DOHH2 (cell line): Measurements from ENCODE around the gene IFRD2.

Experiments
- EZH2phosphoT487 ChIP-seq: fragments of 200-600 bp; sonication (generic); IDR thresholded peaks from 2 replicates; pipeline ENCODE4 v1.6.1; 2017; ENCODE audit warnings: borderline replicate concordance, mild to moderate bottlenecking, antibody characterized with exemption, low read length, moderate library complexity, mixed read lengths
- TF ChIP-seq, protein P1 (sequence below): fragments of 200-600 bp; sonication (generic); IDR thresholded peaks from one replicate; pipeline ENCODE4 v1.5.1; 2014; ENCODE audit warnings: antibody characterized with exemption, mild to moderate bottlenecking, low read depth, low read length; ENCODE audit not compliant: poor library complexity, severe bottlenecking

DNA sequence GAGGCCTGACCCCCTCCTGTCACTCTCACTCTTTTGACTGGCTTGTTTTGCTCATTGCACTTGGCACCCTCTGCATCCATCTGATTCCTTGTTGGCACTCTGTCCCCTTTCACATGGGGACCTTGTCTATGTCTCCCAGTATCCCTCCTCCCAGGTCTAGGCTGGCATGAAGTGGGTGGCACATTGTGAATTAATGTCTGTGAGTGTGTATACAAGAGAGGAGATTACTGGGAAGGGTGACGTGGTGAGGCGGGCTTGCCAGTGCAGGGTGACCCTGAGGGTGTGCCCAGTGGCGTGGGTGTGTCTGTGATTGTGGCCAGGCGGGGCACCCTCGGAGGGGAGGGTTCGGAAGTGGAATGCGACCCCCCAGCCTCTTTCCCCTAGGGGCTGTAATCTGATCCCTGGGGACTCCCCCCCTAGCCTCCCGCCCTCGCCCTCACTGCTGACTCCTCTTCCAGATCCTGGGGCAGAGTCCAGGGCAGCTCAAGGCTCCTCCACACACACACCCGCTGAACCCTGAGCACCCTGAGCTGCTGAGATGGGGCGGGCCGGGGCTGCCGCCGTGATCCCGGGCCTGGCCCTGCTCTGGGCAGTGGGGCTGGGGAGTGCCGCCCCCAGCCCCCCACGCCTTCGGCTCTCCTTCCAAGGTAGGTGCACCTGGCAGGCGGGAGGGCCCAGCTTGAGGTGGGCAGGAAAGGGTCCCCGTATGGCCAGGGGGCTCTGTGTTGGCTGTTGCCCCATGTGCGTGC, 23.4 kb downstream of the IFRD2 start, which contains the start of gene SEMA3B:
- TF ChIP-seq, protein P1, sequence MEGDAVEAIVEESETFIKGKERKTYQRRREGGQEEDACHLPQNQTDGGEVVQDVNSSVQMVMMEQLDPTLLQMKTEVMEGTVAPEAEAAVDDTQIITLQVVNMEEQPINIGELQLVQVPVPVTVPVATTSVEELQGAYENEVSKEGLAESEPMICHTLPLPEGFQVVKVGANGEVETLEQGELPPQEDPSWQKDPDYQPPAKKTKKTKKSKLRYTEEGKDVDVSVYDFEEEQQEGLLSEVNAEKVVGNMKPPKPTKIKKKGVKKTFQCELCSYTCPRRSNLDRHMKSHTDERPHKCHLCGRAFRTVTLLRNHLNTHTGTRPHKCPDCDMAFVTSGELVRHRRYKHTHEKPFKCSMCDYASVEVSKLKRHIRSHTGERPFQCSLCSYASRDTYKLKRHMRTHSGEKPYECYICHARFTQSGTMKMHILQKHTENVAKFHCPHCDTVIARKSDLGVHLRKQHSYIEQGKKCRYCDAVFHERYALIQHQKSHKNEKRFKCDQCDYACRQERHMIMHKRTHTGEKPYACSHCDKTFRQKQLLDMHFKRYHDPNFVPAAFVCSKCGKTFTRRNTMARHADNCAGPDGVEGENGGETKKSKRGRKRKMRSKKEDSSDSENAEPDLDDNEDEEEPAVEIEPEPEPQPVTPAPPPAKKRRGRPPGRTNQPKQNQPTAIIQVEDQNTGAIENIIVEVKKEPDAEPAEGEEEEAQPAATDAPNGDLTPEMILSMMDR: no peak
- TF ChIP-seq EZH2phosphoT487: no peak
